Adrenal gland (tissue), 12 donors: Measurements from ENCODE around the gene AMPH. TPM values are rescaled to one million over a fixed set of nuclear protein-coding genes. Genes with fewer than 3 reads are reported as not detected.
"Not testable (repeated sequence)": the region's sequence is repeated elsewhere in the genome, so short reads cannot be mapped to it uniquely, and the experiment has no call there.

ENCODE experiments used
- DNase-seq, 7 donors: peaks; one replicate each; pipeline ENCODE4 v3.0.0-alpha.2; 2019 to 2020
- H3K27ac ChIP-seq, 5 donors: fragments of 200-600 bp; sonication (generic) in 4 of 5; 1 replicate in 3 of 5; 2 replicates in 2 of 5; pipeline versions ENCODE4 v1.5.1 to v1.8.0; 2016 to 2020; ENCODE audit warnings: mild to moderate bottlenecking in 1 of 5
- H3K27me3 ChIP-seq: fragments of 200-600 bp; 2 replicates; pipeline ENCODE4 v1.8.0; 2021
- H3K36me3 ChIP-seq, 2 donors: fragments of 200-600 bp; replicated peaks in 1 of 2; 1 replicate in 1 of 2; 2 replicates in 1 of 2; pipeline versions ENCODE4 v1.5.1 to v1.8.0; 2018 to 2022
- H3K4me1 ChIP-seq, 2 donors: fragments of 200-600 bp; replicated peaks in 1 of 2; 1 replicate in 1 of 2; 2 replicates in 1 of 2; pipeline versions ENCODE4 v1.5.1 to v1.8.0; 2018 to 2021
- H3K4me3 ChIP-seq, 4 donors: fragments of 200-600 bp; sonication (generic) in 3 of 4; one replicate each; pipeline ENCODE4 v1.5.1; 2016 to 2018
- H3K9me3 ChIP-seq, 3 donors: fragments of 200-600 bp; sonication (generic) in 1 of 3; replicated peaks in 1 of 3; 1 replicate in 2 of 3; 2 replicates in 1 of 3; pipeline versions ENCODE4 v1.5.1 to v1.8.0; 2016 to 2021
- CTCF ChIP-seq, 6 experiments: fragments of 450-650 bp in 4 of 6; fragments of 200-600 bp in 2 of 6; sonication (generic) in 1 of 6; IDR thresholded peaks; 1 replicate in 5 of 6; 2 replicates in 1 of 6; pipeline versions ENCODE4 v1.5.1 to v1.8.0; 2016 to 2021; ENCODE audit warnings: antibody characterized with exemption in 6 of 6, mild to moderate bottlenecking in 2 of 6, moderate library complexity in 1 of 6
- POLR2A ChIP-seq, 2 donors: fragments of 450-650 bp; IDR thresholded peaks; one replicate each; pipeline ENCODE4 v1.6.1; 2017; ENCODE audit warnings: antibody characterized with exemption in 2 of 2, mild to moderate bottlenecking in 2 of 2, moderate library complexity in 1 of 2
- WGBS, 4 donors: extraction: QIAGEN DNeasy Blood & Tissue Kit in 2 of 4; methylation state at CpG; one replicate each; pipeline versions ENCODE4 v1.1.5 to v1.1.7; 2013 to 2017; 5-methylcytosine and 5-hydroxymethylcytosine counted together
- intact Hi-C, 2 donors: fragments of 100-400 bp; cut with DNase I; formaldehyde crosslinking; loops; one replicate each; pipeline versions ENCODE4 v1.14.1 to v1.15.0; 2022 to 2023
- polyA plus RNA-seq, 3 donors: library from polyadenylated mRNA; stranded (reverse); fragments of 200-250 nt in 2 of 3; fragments of 350-450 nt in 1 of 3; fragmentation: Illumina TruSeq in 1 of 3; extraction: RNeasy Lipid Tissue Mini Kit (QIAGEN cat#74804) in 1 of 3; gene quantifications; one replicate each; pipeline ENCODE4 v1.2.3, GENCODE V29; 2013 to 2014
- total RNA-seq, 9 donors: library from RNA; depleted of rRNA in 4 of 9; stranded (reverse); fragments of >200 nt in 4 of 9; fragments of 120-200 nt in 1 of 9; fragmentation: NEBNext Ultra II Directional in 1 of 9; extraction: Animal tissue kit (Norgen Biotek cat#: 25700) in 1 of 9; gene quantifications; one replicate each; pipeline versions ENCODE4 v1.1.0 to v1.2.4, GENCODE V29; 2013 to 2023
- donor health status: healthy with polysubstance abuse.
- donor health status: Bipolar disorder and iron deficiency.
- donor health status: DM: yes; HTN: yes; CAD: no.
- donor health status: DM: no; HTN: no; CAD: no.
- donor health status: DM: no; HTN: no; CAD: no.
- donor health status: DM: yes; HTN: yes; CAD: no.

The AMPH gene
- total and polyA plus RNA-seq, 12 donors: 0.18 to 4.4 (median 1.1) TPM; not detected in 1

GRCh38 chr7:38396852-38397251, 234.3 kb downstream of the AMPH start:
- Histone ChIP-seq H3K36me3 (no peaks in the 10 kb centered on the region), H3K9me3 (no peaks in the 10 kb centered on the region), H3K27me3 (no peaks in the 10 kb centered on the region), H3K27ac (no peak overlapping the region), H3K4me3 (no peak overlapping the region), H3K4me1 (no peaks in the 10 kb centered on the region)
- 77 to 89% (median 81%) methylated on average over 2 of the region's 2 CpGs for WGBS, 4 donors
- DNase-seq: no peak
- intact Hi-C loops: loop anchor here in 1 of 2 donors (5.0 kb wide), 1 partner anchor 260 kb away; no protein-coding TSS in a partner anchor
- no peak for TF ChIP-seq POLR2A (IDR thresholded peaks at IDR 0.05)
- no peak for TF ChIP-seq CTCF (IDR thresholded peaks at IDR 0.05)

DNA sequence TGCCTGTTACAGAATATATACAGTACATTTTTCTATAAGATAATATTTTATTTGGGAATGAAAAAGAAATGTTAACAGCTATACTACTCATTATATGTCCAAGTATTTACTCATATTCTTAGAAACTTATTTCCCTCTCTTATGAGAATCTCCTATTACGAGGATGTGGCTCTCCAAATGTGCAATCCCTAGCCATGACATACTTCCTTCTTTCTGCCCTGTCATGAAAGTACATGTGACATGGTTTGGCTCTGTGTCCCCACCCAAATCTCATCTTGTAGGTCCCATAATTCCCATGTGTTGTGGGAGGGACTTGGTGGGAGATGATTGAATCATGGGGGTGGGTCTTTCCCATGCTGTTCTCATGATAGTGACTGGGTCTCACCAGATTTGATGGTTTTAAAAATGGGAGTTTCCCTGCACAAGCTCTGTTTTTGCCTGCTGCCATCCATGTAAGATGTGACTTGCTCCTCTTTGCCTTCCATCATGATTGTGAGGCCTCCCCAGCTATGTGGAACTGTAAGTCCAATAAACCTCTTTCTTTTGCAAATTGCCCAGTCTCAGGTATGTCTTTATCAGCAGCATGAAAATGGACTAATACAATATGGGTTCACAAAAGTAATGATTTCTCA, 235.1 kb downstream of the AMPH start:
- intact Hi-C loops: loop anchor here in 1 of 2 donors (5.0 kb wide), 1 partner anchor 261 kb away; no protein-coding TSS in a partner anchor

DNA sequence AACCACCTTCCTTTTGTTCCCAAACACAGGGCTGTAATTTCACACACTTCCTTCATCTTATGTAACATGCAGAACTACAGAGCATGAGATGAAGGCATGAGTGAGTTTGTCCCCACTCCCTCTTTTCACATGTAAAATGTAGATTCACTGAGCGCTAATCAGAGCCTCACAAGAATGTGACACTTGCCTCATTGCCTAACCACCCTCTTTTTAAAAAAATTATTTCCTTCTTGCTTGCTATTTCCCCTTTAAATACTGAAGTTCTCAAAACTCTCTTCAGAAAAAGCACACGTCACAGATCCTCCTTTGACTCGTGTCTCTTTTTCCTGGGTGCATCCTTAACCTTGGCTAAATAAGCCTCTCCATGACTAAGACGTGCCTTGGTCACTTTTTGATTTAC, 236.5 kb downstream of the AMPH start:
- Histone ChIP-seq H3K27me3 (no peaks in the 10 kb centered on the region), H3K27ac (no peak overlapping the region), H3K4me3 (no peak overlapping the region), H3K4me1 (no peaks in the 10 kb centered on the region), H3K36me3 (no peaks in the 10 kb centered on the region), H3K9me3 (no peaks in the 10 kb centered on the region)
- DNase-seq: no peak
- WGBS, 4 donors: 36 to 46% (median 38%) methylated on average over 4 of the region's 4 CpGs
- TF ChIP-seq POLR2A (IDR thresholded peaks at IDR 0.05) (no peak), CTCF (IDR thresholded peaks at IDR 0.05) (no peak)
- intact Hi-C loops: loop anchor here in 1 of 2 donors (5.0 kb wide), 1 partner anchor 263 kb away; no protein-coding TSS in a partner anchor

More for the DNA sequence above, 235.1 kb downstream of the AMPH start:
- WGBS, 4 donors: 67 to 90% (median 84%) methylated on average over 1 of the region's 1 CpG
- not testable (repeated sequence) for H3K27ac ChIP-seq, H3K4me1 ChIP-seq, H3K4me3 ChIP-seq, H3K9me3 ChIP-seq, H3K36me3 ChIP-seq, H3K27me3 ChIP-seq, DNase-seq

DNA sequence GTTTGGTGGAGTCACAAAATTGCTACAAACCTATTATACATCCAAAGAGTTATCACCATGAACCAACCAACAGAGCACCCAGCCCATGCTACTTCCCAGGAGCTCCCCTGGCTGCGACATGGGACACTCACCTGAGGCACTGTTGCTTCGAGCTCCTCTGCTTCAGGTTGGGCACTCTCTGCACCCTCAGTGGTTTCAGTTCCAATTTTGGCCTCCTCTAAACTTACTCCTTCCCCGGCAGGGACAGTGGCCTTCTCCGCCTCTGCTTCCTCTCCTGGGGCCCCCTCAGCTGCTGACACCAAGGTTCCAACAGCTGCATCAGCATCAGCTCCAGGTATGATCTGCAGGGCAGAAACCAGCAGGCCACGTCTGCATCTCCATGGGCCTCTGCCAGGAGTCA, 237.3 kb downstream of the AMPH start:
- H3K27me3 ChIP-seq: no peaks in the 10 kb centered on the region
- DNase-seq: no peak
- intact Hi-C loops: no loop called here
- no peak overlapping the region for H3K27ac ChIP-seq
- no peaks in the 10 kb centered on the region for H3K9me3 ChIP-seq
- 76 to 95% (median 83%) methylated on average over 3 to 5 of the region's 5 CpGs for WGBS, 4 donors
- no peaks in the 10 kb centered on the region for H3K4me1 ChIP-seq
- no peak overlapping the region for H3K4me3 ChIP-seq
- H3K36me3 ChIP-seq: no peaks in the 10 kb centered on the region
- TF ChIP-seq POLR2A (IDR thresholded peaks at IDR 0.05) (no peak), CTCF (IDR thresholded peaks at IDR 0.05) (no peak)

GRCh38 chr7:38391751-38392150, 239.4 kb downstream of the AMPH start:
- TF ChIP-seq POLR2A (IDR thresholded peaks at IDR 0.05) (no peak), CTCF (IDR thresholded peaks at IDR 0.05) (no peak)
- no peaks in the 10 kb centered on the region for H3K4me1 ChIP-seq
- no peaks in the 10 kb centered on the region for H3K27me3 ChIP-seq
- H3K36me3 ChIP-seq: no peaks in the 10 kb centered on the region
- no peak overlapping the region for H3K4me3 ChIP-seq
- H3K9me3 ChIP-seq: peaks cover 0 to 8% (median 0%) of the 10 kb centered on the region in 3 donors
- intact Hi-C loops: no loop called here
- no peak for DNase-seq
- H3K27ac ChIP-seq: no peak overlapping the region
- 74 to 96% (median 86%) methylated on average over 11 to 13 of the region's 13 CpGs for WGBS, 4 donors
